Measurements from ENCODE around the gene BCAS3. TPM values are rescaled to one million over a fixed set of nuclear protein-coding genes. Genes with fewer than 3 reads are reported as not detected.

Gene BCAS3
- total and polyA plus RNA-seq, 2 donors (not counting 1 experiment from before 2014, with no cell fraction given), result 13.9 to 73.4 TPM

GRCh38 chr17:61403801-61404662 lies 726.4 kb downstream of the BCAS3 start:
- Histone ChIP-seq H3K36me3 (replicated peaks in 1 of 2; ENCODE audit: control extremely low read depth in 1 of 2, control insufficient read depth in 1 of 2, extremely low read depth in 1 of 2, insufficient read depth in 2 of 2, low read length in 1 of 2) (no peaks in the 10 kb centered on the region), H3K4me1 (ENCODE audit: control insufficient read depth in 2 of 2, insufficient read depth in 2 of 2, low read length in 2 of 2) (peaks cover 70 to 81% of the 10 kb centered on the region in 2 donors), H4K20me1 (ENCODE audit: control insufficient read depth, insufficient read depth, low read length, poor library complexity, severe bottlenecking) (peaks cover 16% of the 10 kb centered on the region), H3K27me3 (replicated peaks in 1 of 4; ENCODE audit: control extremely low read depth in 1 of 4, control insufficient read depth in 3 of 4, insufficient read depth in 4 of 4, low read length in 3 of 4) (peaks cover 0 to 92% (median 75%) of the 10 kb centered on the region in 4 experiments), H3K4me2 (replicated peaks; ENCODE audit: low read depth, low read length, poor library complexity, severe bottlenecking) (peak overlapping the region; percentile 82), H3K9ac (ENCODE audit: low read length) (peak overlapping the region; percentile 50), H3K9me3 (ENCODE audit: control extremely low read depth in 1 of 3, control insufficient read depth in 2 of 3, insufficient read depth in 1 of 3, low read length in 2 of 3) (peaks cover 0 to 66% (median 2%) of the 10 kb centered on the region in 3 donors), H3K4me3 (ENCODE audit: control extremely low read depth in 1 of 5, extremely low read depth in 1 of 5, insufficient read depth in 1 of 5, low read depth in 2 of 5, low read length in 4 of 5) (peak overlapping the region in 4 of 5 experiments; percentile 1 to 56 (median 18)), H2AFZ (ENCODE audit: insufficient read depth, low read depth, low read length, poor library complexity, severe bottlenecking) (peak overlapping the region; percentile 46), H3K79me2 (ENCODE audit: control insufficient read depth, insufficient read depth, low read length) (no peaks in the 10 kb centered on the region), H3K27ac (ENCODE audit: low read length in 2 of 2) (no peak overlapping the region)
- H3K9me3 Mint-ChIP-seq (ENCODE audit: insufficient read depth), result no peaks in the 10 kb centered on the region
- peak overlapping the region; percentile 41 for H3K27ac Mint-ChIP-seq
- peak overlapping the region; percentile 85 for H3K4me3 Mint-ChIP-seq
- ATAC-seq (ENCODE audit: low read depth), result no peak
- intact Hi-C loops (cut with micrococcal nuclease), result loop anchor here (2.0 kb wide), 1 partner anchor 49 kb away; the partner anchor contains the start of gene TBX4
- 12% methylated on average over 66 of the region's 66 CpGs for WGBS (ENCODE audit: insufficient coverage)
- ChIA-PET POLR2A (no interaction called here), CTCF (interaction anchor here (1.4 kb wide), 1 partner anchor 12 kb away, joined by 3 read pairs; no protein-coding TSS in a partner anchor)
- peak; percentile 64 for DNase-seq
- TF ChIP-seq, protein P1, sequence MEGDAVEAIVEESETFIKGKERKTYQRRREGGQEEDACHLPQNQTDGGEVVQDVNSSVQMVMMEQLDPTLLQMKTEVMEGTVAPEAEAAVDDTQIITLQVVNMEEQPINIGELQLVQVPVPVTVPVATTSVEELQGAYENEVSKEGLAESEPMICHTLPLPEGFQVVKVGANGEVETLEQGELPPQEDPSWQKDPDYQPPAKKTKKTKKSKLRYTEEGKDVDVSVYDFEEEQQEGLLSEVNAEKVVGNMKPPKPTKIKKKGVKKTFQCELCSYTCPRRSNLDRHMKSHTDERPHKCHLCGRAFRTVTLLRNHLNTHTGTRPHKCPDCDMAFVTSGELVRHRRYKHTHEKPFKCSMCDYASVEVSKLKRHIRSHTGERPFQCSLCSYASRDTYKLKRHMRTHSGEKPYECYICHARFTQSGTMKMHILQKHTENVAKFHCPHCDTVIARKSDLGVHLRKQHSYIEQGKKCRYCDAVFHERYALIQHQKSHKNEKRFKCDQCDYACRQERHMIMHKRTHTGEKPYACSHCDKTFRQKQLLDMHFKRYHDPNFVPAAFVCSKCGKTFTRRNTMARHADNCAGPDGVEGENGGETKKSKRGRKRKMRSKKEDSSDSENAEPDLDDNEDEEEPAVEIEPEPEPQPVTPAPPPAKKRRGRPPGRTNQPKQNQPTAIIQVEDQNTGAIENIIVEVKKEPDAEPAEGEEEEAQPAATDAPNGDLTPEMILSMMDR (IDR thresholded peaks at IDR 0.05), result no peak
- TF ChIP-seq EZH2 (IDR thresholded peaks at IDR 0.05; ENCODE audit: borderline replicate concordance, insufficient read depth, low read depth, low read length, poor library complexity, severe bottlenecking), result peak; percentile 75
- peaks cover 52% of the 10 kb centered on the region for H3K4me1 Mint-ChIP-seq
- H3K27me3 Mint-ChIP-seq, result peaks cover 64% of the 10 kb centered on the region

GRCh38 chr17:61404663-61404912 lies 726.9 kb downstream of the BCAS3 start:
- Mint-ChIP-seq H3K4me3 (peak overlapping the region; percentile 85), H3K27ac (no peak overlapping the region), H3K27me3 (peaks cover 67% of the 10 kb centered on the region), H3K9me3 (ENCODE audit: insufficient read depth) (no peaks in the 10 kb centered on the region), H3K4me1 (peaks cover 54% of the 10 kb centered on the region)
- Histone ChIP-seq H3K9ac (ENCODE audit: low read length) (peak overlapping the region; percentile 50), H3K9me3 (ENCODE audit: control extremely low read depth in 1 of 3, control insufficient read depth in 2 of 3, insufficient read depth in 1 of 3, low read length in 2 of 3) (peaks cover 0 to 66% (median 2%) of the 10 kb centered on the region in 3 donors), H3K27me3 (replicated peaks in 1 of 4; ENCODE audit: control extremely low read depth in 1 of 4, control insufficient read depth in 3 of 4, insufficient read depth in 4 of 4, low read length in 3 of 4) (peaks cover 0 to 90% (median 75%) of the 10 kb centered on the region in 4 experiments), H3K36me3 (replicated peaks in 1 of 2; ENCODE audit: control extremely low read depth in 1 of 2, control insufficient read depth in 1 of 2, extremely low read depth in 1 of 2, insufficient read depth in 2 of 2, low read length in 1 of 2) (no peaks in the 10 kb centered on the region), H2AFZ (ENCODE audit: insufficient read depth, low read depth, low read length, poor library complexity, severe bottlenecking) (peak overlapping the region; percentile 46), H3K4me2 (replicated peaks; ENCODE audit: low read depth, low read length, poor library complexity, severe bottlenecking) (peak overlapping the region; percentile 82), H3K79me2 (ENCODE audit: control insufficient read depth, insufficient read depth, low read length) (no peaks in the 10 kb centered on the region), H3K4me1 (ENCODE audit: control insufficient read depth in 2 of 2, insufficient read depth in 2 of 2, low read length in 2 of 2) (peaks cover 68 to 78% of the 10 kb centered on the region in 2 donors), H4K20me1 (ENCODE audit: control insufficient read depth, insufficient read depth, low read length, poor library complexity, severe bottlenecking) (peaks cover 16% of the 10 kb centered on the region), H3K27ac (ENCODE audit: low read length in 2 of 2) (no peak overlapping the region), H3K4me3 (ENCODE audit: control extremely low read depth in 1 of 5, extremely low read depth in 1 of 5, insufficient read depth in 1 of 5, low read depth in 2 of 5, low read length in 4 of 5) (peak overlapping the region in 4 of 5 experiments; percentile 1 to 38 (median 18))
- intact Hi-C loops (cut with micrococcal nuclease), result no loop called here
- ChIA-PET POLR2A (no interaction called here), CTCF (interaction anchor here (1.4 kb wide), 1 partner anchor 11 kb away, joined by 3 read pairs; no protein-coding TSS in a partner anchor)
- WGBS (ENCODE audit: insufficient coverage), result 5% methylated on average over 21 of the region's 27 CpGs
- TF ChIP-seq, protein P1 (IDR thresholded peaks at IDR 0.05), result no peak
- no peak for TF ChIP-seq EZH2 (IDR thresholded peaks at IDR 0.05; ENCODE audit: borderline replicate concordance, insufficient read depth, low read depth, low read length, poor library complexity, severe bottlenecking)
- peak; percentile 59 for DNase-seq
- ATAC-seq (ENCODE audit: low read depth), result no peak
